HG02970 (cell line): ENCODE results near the gene SLC25A51.

ENCODE experiments used
- ATAC-seq: cut with Tn5 transposase; IDR thresholded peaks from one replicate; pipeline ENCODE4 v1.9.1; 2021; ENCODE audit warnings: mild to moderate bottlenecking, moderate library complexity, moderate number of reproducible peaks; ENCODE audit not compliant: unreplicated experiment, low FRiP score

The SLC25A51 gene

GRCh38 chr9:37903647-37904444, at the start of gene SLC25A51:
Gene SLC25A51, minus strand, starts transcription at chr9:37904127. Its CDS starts 15,577 bp downstream, at chr9:37888550.
- ATAC-seq: peak; percentile 87

- no peak for ATAC-seq
These were observed 49.4 kb upstream of the SLC25A51 start for GRCh38 chr9:37953206-37953774.

GRCh38 chr9:37952731-37953130, 48.8 kb upstream of the SLC25A51 start:
- no peak for ATAC-seq

GRCh38 chr9:37951671-37952449, 47.9 kb upstream of the SLC25A51 start:
- no peak for ATAC-seq

- no peak for ATAC-seq
These were observed 46.6 kb upstream of the SLC25A51 start for GRCh38 chr9:37950561-37950960.

- no peak for ATAC-seq
These were observed 45.6 kb upstream of the SLC25A51 start for GRCh38 chr9:37949576-37949975.

GRCh38 chr9:37948417-37948980, 44.6 kb upstream of the SLC25A51 start:
- ATAC-seq: no peak

GRCh38 chr9:37947977-37948376, 44.0 kb upstream of the SLC25A51 start:
- no peak for ATAC-seq

- no peak for ATAC-seq
These were observed 43.5 kb upstream of the SLC25A51 start for GRCh38 chr9:37947471-37947870.

- ATAC-seq: no peak
These were observed 43.0 kb upstream of the SLC25A51 start for GRCh38 chr9:37946971-37947370.

- no peak for ATAC-seq
These were observed 42.1 kb upstream of the SLC25A51 start for GRCh38 chr9:37946041-37946440.

- no peak for ATAC-seq
These were observed 40.9 kb upstream of the SLC25A51 start for GRCh38 chr9:37944671-37945481.

GRCh38 chr9:37944266-37944650, 40.3 kb upstream of the SLC25A51 start:
- no peak for ATAC-seq

- no peak for ATAC-seq
These were observed 39.7 kb upstream of the SLC25A51 start for GRCh38 chr9:37943345-37944265.

- no peak for ATAC-seq
These were observed 38.9 kb upstream of the SLC25A51 start for GRCh38 chr9:37942621-37943344.

GRCh38 chr9:37941253-37941652, 37.3 kb upstream of the SLC25A51 start:
- no peak for ATAC-seq

GRCh38 chr9:37939575-37940095, 35.7 kb upstream of the SLC25A51 start:
- ATAC-seq: no peak
